ENCODE data around the gene SRMS. TPM values are rescaled to one million over a fixed set of nuclear protein-coding genes. Genes with fewer than 3 reads are reported as not detected.
A peak's percentile ranks its signal among the peaks of the same experiment; 100 is the strongest.

The SRMS gene
- total and polyA plus RNA-seq, 2 of the 13 experiments (the other 11 are each of a cell fraction or from before 2014, with no cell fraction given) = not detected

- TF ChIP-seq LCORL (IDR thresholded peaks at IDR 0.05) (no peak), LCORL (CRISPR knock-in tag; IDR thresholded peaks at IDR 0.05) (peak; percentile 70; the same call in 1 of the 2 replicates), ZNF607 (CRISPR knock-in tag; IDR thresholded peaks at IDR 0.05; ENCODE audit: borderline replicate concordance) (0 out of 2 replicates have a peak, but pooled peaks have one; percentile 43), IKZF1 (IDR thresholded peaks at IDR 0.05) (no peak), SALL1 (CRISPR knock-in tag; IDR thresholded peaks at IDR 0.05) (peak; percentile 20; the same call in 1 of the 2 replicates), NONO (IDR thresholded peaks at IDR 0.05) (no peak), NONO (CRISPR knock-in tag; conservative IDR thresholded peaks at IDR 0.05) (0 out of 2 replicates have a peak, but pooled peaks have one; percentile 38), ZBTB7A (CRISPR knock-in tag; IDR thresholded peaks at IDR 0.05) (peak; percentile 11; the same call in 1 of the 2 replicates), ZNF549 (CRISPR knock-in tag; IDR thresholded peaks at IDR 0.05) (no peak), RAD21 (CRISPR knock-in tag; IDR thresholded peaks at IDR 0.05) (0 out of 2 replicates have a peak, but pooled peaks have one; percentile 25), TBX3 (IDR thresholded peaks at IDR 0.05; ENCODE audit: borderline replicate concordance) (no peak), BCL3 (CRISPR knock-in tag; IDR thresholded peaks at IDR 0.05) (no peak), NFE2 (CRISPR knock-in tag; IDR thresholded peaks at IDR 0.05) (no peak), IKZF5 (CRISPR knock-in tag; IDR thresholded peaks at IDR 0.05) (no peak), FOXA3 (CRISPR knock-in tag; IDR thresholded peaks at IDR 0.05) (0 out of 2 replicates have a peak, but pooled peaks have one; percentile 7), ZNF883 (CRISPR knock-in tag; IDR thresholded peaks at IDR 0.05; ENCODE audit: not compliant biosample characterization) (peak; percentile 70), ZSCAN25 (CRISPR knock-in tag; IDR thresholded peaks at IDR 0.05) (peak; percentile 45), ZNF407 (CRISPR knock-in tag; IDR thresholded peaks at IDR 0.05; ENCODE audit: not compliant biosample characterization) (no peak)
Measured at GRCh38 chr20:63557481-63557891, 9.9 kb upstream of the SRMS start (continued).
